ENCODE data around the gene HIVEP3. TPM values are rescaled to one million over a fixed set of nuclear protein-coding genes. Genes with fewer than 3 reads are reported as not detected.
"Not testable (repeated sequence)": the region's sequence is repeated elsewhere in the genome, so short reads cannot be mapped to it uniquely, and the experiment has no call there.

Gene HIVEP3
- total and polyA plus RNA-seq, 2 donors (not counting 1 experiment from before 2014, with no cell fraction given) = 2.0 to 5.1 TPM

DNA sequence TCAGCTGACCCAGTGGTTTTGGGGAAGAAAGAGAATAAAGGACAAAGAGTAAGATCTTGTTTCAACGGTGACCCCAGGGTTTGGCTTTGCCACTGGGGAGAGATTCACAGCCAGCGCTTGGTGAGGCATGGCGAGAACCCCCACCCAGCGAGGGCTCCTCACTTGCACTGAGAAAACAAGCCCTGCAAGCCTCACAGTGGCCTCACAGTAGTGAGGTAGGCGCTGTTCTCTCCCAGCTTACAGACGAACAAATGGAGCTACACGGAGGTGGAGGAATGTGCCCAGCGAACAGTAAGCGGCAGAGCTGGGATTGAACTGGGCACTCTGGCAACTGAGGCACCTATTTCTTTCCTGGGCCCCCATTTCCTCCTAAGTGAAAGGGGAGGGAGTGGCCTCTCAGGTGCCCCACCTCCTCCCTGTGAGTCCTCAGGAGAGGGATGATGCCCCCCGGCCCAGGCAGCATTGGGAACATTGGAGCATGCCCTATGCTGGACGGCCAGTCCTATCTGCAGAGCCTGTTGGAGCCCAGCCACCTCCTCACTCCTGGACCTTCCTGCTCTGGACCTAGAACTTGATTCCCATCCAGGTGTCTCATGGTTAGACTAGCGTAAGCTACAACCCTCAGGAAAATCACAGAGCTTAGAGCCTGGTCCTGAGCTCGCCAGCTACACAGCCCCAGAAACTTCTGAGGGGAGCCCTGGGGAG is 360.8 kb downstream of the HIVEP3 start:
- ChIA-PET CTCF (no interaction called here), POLR2A (no interaction called here)
- H3K27ac ChIP-seq (ENCODE audit: low read length in 2 of 2) = no peak overlapping the region
- TF ChIP-seq, protein P1, sequence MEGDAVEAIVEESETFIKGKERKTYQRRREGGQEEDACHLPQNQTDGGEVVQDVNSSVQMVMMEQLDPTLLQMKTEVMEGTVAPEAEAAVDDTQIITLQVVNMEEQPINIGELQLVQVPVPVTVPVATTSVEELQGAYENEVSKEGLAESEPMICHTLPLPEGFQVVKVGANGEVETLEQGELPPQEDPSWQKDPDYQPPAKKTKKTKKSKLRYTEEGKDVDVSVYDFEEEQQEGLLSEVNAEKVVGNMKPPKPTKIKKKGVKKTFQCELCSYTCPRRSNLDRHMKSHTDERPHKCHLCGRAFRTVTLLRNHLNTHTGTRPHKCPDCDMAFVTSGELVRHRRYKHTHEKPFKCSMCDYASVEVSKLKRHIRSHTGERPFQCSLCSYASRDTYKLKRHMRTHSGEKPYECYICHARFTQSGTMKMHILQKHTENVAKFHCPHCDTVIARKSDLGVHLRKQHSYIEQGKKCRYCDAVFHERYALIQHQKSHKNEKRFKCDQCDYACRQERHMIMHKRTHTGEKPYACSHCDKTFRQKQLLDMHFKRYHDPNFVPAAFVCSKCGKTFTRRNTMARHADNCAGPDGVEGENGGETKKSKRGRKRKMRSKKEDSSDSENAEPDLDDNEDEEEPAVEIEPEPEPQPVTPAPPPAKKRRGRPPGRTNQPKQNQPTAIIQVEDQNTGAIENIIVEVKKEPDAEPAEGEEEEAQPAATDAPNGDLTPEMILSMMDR (IDR thresholded peaks at IDR 0.05) = no peak
- TF ChIP-seq EZH2 (IDR thresholded peaks at IDR 0.05; ENCODE audit: borderline replicate concordance, insufficient read depth, low read depth, low read length, poor library complexity, severe bottlenecking) = no peak
- no peaks in the 10 kb centered on the region for H3K27me3 Mint-ChIP-seq
- 94% methylated on average over 13 of the region's 13 CpGs for whole genome bisulfite sequencing (ENCODE audit: insufficient coverage)
- H3K4me3 Mint-ChIP-seq = no peak overlapping the region
- peaks cover 2 to 3% of the 10 kb centered on the region in 2 experiments for H3K36me3 ChIP-seq (replicated peaks in 1 of 2; ENCODE audit: control extremely low read depth in 1 of 2, control insufficient read depth in 1 of 2, extremely low read depth in 1 of 2, insufficient read depth in 2 of 2, low read length in 1 of 2)
- no peaks in the 10 kb centered on the region for H3K27me3 ChIP-seq (replicated peaks in 1 of 4; ENCODE audit: control extremely low read depth in 1 of 4, control insufficient read depth in 3 of 4, insufficient read depth in 4 of 4, low read length in 3 of 4)
- no peak overlapping the region for H3K27ac Mint-ChIP-seq
- no peak for DNase-seq
- no peaks in the 10 kb centered on the region for H4K20me1 ChIP-seq (ENCODE audit: control insufficient read depth, insufficient read depth, low read length, poor library complexity, severe bottlenecking)
- intact Hi-C loops (cut with micrococcal nuclease) = no loop called here
- no peaks in the 10 kb centered on the region for H3K79me2 ChIP-seq (ENCODE audit: control insufficient read depth, insufficient read depth, low read length)
- peaks cover 0 to 4% (median 1%) of the 10 kb centered on the region in 3 donors for H3K9me3 ChIP-seq (ENCODE audit: control extremely low read depth in 1 of 3, control insufficient read depth in 2 of 3, insufficient read depth in 1 of 3, low read length in 2 of 3)
- H2AFZ ChIP-seq (ENCODE audit: insufficient read depth, low read depth, low read length, poor library complexity, severe bottlenecking) = no peak overlapping the region
- ATAC-seq (ENCODE audit: low read depth) = no peak
- peaks cover under 1% of the 10 kb centered on the region for H3K9me3 Mint-ChIP-seq (ENCODE audit: insufficient read depth)
- no peak overlapping the region for H3K4me3 ChIP-seq (ENCODE audit: control extremely low read depth in 1 of 5, extremely low read depth in 1 of 5, insufficient read depth in 1 of 5, low read depth in 2 of 5, low read length in 4 of 5)
- H3K4me1 ChIP-seq (ENCODE audit: control insufficient read depth in 2 of 2, insufficient read depth in 2 of 2, low read length in 2 of 2) = no peaks in the 10 kb centered on the region
- H3K9ac ChIP-seq (ENCODE audit: low read length) = no peak overlapping the region
- no peaks in the 10 kb centered on the region for H3K4me1 Mint-ChIP-seq
- no peak overlapping the region for H3K4me2 ChIP-seq (replicated peaks; ENCODE audit: low read depth, low read length, poor library complexity, severe bottlenecking)

DNA sequence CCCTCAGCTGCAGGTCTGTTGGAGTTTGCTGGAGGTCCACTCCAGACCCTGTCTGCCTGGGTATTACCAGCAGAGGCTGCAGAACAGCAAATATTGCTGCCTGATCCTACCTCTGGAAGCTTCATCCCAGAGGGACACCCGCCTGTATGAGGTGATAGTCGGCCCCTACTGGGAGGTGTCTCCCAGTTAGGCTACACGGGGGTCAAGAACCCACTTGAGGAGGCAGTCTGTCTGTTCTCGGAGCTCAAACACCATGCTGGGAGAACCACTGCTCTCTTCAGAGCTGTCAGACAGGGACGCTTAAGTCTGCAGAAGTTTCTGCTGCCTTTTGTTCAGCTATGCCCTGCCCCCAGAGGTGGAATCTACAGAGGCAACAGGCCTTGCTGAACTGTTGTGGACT is 364.0 kb downstream of the HIVEP3 start:
- H3K4me3 Mint-ChIP-seq; POLR2A ChIA-PET; H3K4me2 ChIP-seq (replicated peaks; ENCODE audit: low read depth, low read length, poor library complexity, severe bottlenecking); CTCF ChIA-PET; H3K4me1 ChIP-seq (ENCODE audit: control insufficient read depth in 2 of 2, insufficient read depth in 2 of 2, low read length in 2 of 2); H3K9me3 ChIP-seq (ENCODE audit: control extremely low read depth in 1 of 3, control insufficient read depth in 2 of 3, insufficient read depth in 1 of 3, low read length in 2 of 3); H3K79me2 ChIP-seq (ENCODE audit: control insufficient read depth, insufficient read depth, low read length); H2AFZ ChIP-seq (ENCODE audit: insufficient read depth, low read depth, low read length, poor library complexity, severe bottlenecking); H3K4me3 ChIP-seq (ENCODE audit: control extremely low read depth in 1 of 5, extremely low read depth in 1 of 5, insufficient read depth in 1 of 5, low read depth in 2 of 5, low read length in 4 of 5); H4K20me1 ChIP-seq (ENCODE audit: control insufficient read depth, insufficient read depth, low read length, poor library complexity, severe bottlenecking); intact Hi-C loops (cut with micrococcal nuclease); H3K36me3 ChIP-seq (replicated peaks in 1 of 2; ENCODE audit: control extremely low read depth in 1 of 2, control insufficient read depth in 1 of 2, extremely low read depth in 1 of 2, insufficient read depth in 2 of 2, low read length in 1 of 2); H3K27me3 ChIP-seq (replicated peaks in 1 of 4; ENCODE audit: control extremely low read depth in 1 of 4, control insufficient read depth in 3 of 4, insufficient read depth in 4 of 4, low read length in 3 of 4); H3K27me3 Mint-ChIP-seq; DNase-seq; ATAC-seq (ENCODE audit: low read depth); H3K27ac Mint-ChIP-seq; H3K9me3 Mint-ChIP-seq (ENCODE audit: insufficient read depth); H3K27ac ChIP-seq (ENCODE audit: low read length in 2 of 2); H3K9ac ChIP-seq (ENCODE audit: low read length): not testable (repeated sequence)
- WGBS (ENCODE audit: insufficient coverage) = 96% methylated on average over 5 of the region's 5 CpGs
- peaks cover 20% of the 10 kb centered on the region for H3K4me1 Mint-ChIP-seq
